ENCODE measurements around the gene CCDC112.

The CCDC112 gene

GRCh38 chr5:115236599-115236998, 59.9 kb downstream of the CCDC112 start:
- no peak overlapping the region for H3K4me3 ChIP-seq (ENCODE audit: control insufficient read depth, low read depth, low read length)
- no peak for DNase-seq (ENCODE audit: low read depth)
- no peak for TF ChIP-seq CTCF (IDR thresholded peaks at IDR 0.05; ENCODE audit: control insufficient read depth, insufficient read depth, low read depth, low read length, missing control alignments)

GRCh38 chr5:115231598-115231997, 64.9 kb downstream of the CCDC112 start:
- no peak overlapping the region for H3K4me3 ChIP-seq (ENCODE audit: control insufficient read depth, low read depth, low read length)
- no peak for DNase-seq (ENCODE audit: low read depth)
- no peak for TF ChIP-seq CTCF (IDR thresholded peaks at IDR 0.05; ENCODE audit: control insufficient read depth, insufficient read depth, low read depth, low read length, missing control alignments)

GRCh38 chr5:115229606-115230005, 66.8 kb downstream of the CCDC112 start:
- H3K4me3 ChIP-seq (ENCODE audit: control insufficient read depth, low read depth, low read length) = no peak overlapping the region
- no peak for DNase-seq (ENCODE audit: low read depth)
- TF ChIP-seq CTCF (IDR thresholded peaks at IDR 0.05; ENCODE audit: control insufficient read depth, insufficient read depth, low read depth, low read length, missing control alignments) = no peak

- no peak for DNase-seq (ENCODE audit: low read depth)
- TF ChIP-seq CTCF (IDR thresholded peaks at IDR 0.05; ENCODE audit: control insufficient read depth, insufficient read depth, low read depth, low read length, missing control alignments) = no peak
Observed at GRCh38 chr5:115227281-115227680, 69.2 kb downstream of the CCDC112 start.

More at GRCh38 chr5:115227281-115227680, 69.2 kb downstream of the CCDC112 start:
- no peak overlapping the region for H3K4me3 ChIP-seq (ENCODE audit: control insufficient read depth, low read depth, low read length)

Data from AG09309 (cell line).